ENCODE data around the gene THUMPD3.

Gene THUMPD3, protein sequence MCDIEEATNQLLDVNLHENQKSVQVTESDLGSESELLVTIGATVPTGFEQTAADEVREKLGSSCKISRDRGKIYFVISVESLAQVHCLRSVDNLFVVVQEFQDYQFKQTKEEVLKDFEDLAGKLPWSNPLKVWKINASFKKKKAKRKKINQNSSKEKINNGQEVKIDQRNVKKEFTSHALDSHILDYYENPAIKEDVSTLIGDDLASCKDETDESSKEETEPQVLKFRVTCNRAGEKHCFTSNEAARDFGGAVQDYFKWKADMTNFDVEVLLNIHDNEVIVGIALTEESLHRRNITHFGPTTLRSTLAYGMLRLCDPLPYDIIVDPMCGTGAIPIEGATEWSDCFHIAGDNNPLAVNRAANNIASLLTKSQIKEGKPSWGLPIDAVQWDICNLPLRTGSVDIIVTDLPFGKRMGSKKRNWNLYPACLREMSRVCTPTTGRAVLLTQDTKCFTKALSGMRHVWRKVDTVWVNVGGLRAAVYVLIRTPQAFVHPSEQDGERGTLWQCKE

DNA sequence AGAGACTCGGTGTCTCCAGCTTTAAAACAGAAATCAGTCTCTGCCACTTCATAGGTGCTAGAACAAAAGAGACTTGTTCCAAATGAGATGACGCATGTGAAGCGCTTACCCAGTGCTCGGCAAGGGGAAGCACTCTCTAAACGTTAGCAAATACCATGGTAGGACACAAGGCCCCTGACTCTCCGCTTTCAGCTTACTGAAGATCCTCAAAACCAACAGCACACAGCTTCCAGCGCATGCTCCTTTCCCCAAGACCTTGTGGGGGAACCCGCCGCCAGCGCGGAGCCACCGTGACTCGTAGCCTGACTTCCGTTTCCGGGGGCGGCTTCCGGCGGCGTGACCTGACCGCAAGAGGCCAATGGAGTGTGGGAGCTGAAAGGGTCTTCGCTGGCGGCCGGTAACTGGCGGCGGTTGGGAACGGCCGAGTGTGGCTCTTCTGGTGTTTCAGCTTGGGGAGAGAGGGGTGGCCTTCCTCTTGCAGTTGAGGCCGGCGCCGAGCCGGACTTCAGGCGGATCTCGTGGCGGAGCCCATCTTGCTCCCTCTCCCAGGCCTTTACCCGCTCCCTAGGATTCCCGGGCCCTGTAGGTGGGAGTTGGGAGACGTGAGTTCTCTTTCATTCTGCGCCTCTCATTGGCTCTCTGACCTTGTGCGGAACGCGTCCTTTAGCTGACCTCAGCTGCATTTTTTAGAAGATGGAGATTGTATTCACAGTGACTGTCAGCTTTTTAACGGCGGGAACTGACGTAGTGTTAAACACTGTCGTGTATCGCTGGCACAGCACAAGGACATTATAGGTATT lies at the start of gene THUMPD3:
Gene THUMPD3 (plus strand): TSS at position 324 of the 800 bp plus-strand sequence. CDS start 2,015 bp downstream, outside the sequence.
- DNase-seq, result peak; percentile 94

DNA sequence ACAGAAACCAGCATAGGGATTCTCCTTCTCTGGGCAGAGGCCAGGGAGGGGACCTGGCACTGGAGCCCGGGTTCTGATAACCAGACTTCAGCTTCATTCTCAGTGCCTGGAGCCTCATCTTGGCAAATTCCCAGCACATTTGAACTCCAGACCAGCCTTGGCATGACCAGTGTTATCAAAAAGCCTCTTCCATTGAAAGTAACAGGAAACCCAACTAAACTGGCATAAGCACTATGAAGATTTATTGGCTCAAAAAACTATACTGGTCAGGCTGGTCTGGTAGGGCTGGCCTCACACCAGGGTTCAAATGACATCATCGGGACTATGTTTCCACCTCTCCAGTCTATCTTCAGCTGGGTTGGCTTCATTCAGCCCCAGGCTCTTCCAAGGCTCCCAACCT lies 48.1 kb upstream of the THUMPD3 start:
- DNase-seq, result no peak

GRCh38 chr3:9316881-9317361 lies 45.9 kb upstream of the THUMPD3 start:
- DNase-seq, result no peak

- no peak for DNase-seq
Observed at GRCh38 chr3:9322780-9323179, 40.1 kb upstream of the THUMPD3 start.

DNA sequence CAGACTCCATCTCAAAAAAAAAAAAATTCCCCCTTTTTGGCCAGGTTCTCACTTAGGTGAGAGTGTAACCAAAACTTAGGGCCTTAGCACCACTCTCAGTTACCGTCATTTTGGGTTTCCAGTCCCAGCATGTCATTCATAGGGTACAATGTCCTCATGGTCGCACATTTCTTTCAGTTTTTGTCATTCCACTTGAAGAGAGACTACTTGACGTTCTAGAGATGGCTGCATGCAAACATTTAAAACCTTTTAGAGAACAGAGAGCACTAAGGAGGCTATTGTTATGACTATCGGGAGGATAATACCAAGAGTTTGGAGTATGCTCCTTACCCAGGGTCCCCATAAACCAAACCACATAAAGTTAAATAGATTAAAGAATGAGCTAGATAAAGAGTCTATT lies 37.9 kb upstream of the THUMPD3 start:
- no peak for DNase-seq

GRCh38 chr3:9327578-9327977 lies 35.3 kb upstream of the THUMPD3 start:
- no peak for DNase-seq

- no peak for DNase-seq
Observed at GRCh38 chr3:9330166-9330703, 32.6 kb upstream of the THUMPD3 start.

DNA sequence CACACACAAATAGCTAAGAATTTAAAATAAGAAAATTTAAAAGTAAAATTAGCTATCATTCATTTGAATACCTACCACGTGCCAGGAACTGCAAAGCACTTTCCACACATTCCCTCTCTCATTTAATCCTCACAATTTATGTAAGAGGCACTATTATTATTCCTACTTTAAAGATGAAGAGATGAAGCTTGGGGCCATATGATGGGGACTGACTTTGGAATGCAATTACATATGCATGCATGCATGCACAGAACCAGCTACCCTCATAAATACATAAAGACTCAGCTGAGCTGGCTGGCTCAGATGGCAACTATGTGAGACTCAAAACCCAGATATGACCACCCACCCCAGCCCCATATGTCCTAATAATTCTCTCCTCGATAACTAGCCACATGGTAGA lies 31.7 kb upstream of the THUMPD3 start:
- DNase-seq, result no peak

GRCh38 chr3:9332250-9333030 lies 30.4 kb upstream of the THUMPD3 start:
- DNase-seq, result no peak

GRCh38 chr3:9339761-9340471 lies 22.9 kb upstream of the THUMPD3 start:
- no peak for DNase-seq

- DNase-seq, result no peak
Observed at GRCh38 chr3:9340472-9340902, 22.4 kb upstream of the THUMPD3 start.

GRCh38 chr3:9342696-9343095 lies 20.2 kb upstream of the THUMPD3 start:
- DNase-seq, result no peak

DNA sequence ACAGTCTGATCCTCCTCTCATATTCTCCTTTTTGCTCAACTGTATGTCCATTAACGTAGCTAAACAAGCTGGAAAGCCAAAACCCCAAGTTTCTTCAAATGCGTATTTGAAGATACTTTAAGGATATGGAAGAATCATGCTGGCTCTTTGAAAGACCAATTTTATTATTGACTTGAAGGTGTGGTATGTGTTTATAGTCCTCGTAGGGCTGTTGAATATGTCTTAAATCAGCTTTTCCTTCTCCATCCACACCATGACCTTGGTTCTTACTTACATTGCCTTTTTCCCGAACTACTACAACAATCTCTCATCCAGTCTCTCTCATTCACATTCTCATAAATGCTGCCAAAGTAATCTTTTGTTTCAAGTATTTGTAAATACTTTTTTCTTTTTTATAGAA lies 19.7 kb upstream of the THUMPD3 start:
- no peak for DNase-seq

DNA sequence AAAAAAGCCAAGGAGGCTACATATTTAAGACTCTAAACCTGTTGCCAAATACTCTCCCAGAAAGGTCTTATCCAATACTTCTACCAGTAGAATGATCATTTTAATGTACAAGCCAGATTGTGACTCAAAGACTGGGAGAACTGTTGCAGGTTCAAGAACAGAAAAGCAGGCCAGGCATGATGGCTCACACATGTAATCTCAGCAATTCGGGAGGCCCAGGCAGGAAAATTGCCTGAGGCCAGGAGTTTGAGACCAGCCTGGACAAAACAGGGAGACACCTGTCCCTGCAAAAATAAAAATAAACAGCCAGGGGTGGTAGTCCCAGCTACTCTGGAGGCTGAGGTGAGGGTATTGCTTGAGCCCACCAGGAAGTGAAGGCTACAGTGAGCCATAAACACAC lies 17.8 kb upstream of the THUMPD3 start:
- DNase-seq, result no peak

- DNase-seq, result no peak
Observed at GRCh38 chr3:9346141-9346540, 16.7 kb upstream of the THUMPD3 start.

DNA sequence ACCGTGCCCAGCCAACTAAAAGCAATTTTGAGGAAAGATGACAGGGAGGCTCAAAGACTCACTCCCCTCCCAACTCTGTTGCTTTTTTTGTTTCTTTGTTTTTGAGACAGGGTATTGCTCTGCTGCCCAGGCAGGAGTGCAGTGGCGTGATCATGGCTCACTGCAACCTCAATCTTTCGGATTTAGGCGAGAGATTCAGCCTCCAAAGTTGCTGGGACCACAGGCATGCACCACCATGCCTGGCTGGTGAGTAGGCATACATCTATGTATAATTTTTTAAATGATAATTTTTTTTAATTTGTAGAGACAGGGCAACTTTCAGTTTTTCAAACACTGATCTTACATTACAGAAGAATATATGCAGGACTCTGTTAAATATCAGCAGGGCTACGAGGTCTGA lies 15.8 kb upstream of the THUMPD3 start:
- DNase-seq, result no peak

DNA sequence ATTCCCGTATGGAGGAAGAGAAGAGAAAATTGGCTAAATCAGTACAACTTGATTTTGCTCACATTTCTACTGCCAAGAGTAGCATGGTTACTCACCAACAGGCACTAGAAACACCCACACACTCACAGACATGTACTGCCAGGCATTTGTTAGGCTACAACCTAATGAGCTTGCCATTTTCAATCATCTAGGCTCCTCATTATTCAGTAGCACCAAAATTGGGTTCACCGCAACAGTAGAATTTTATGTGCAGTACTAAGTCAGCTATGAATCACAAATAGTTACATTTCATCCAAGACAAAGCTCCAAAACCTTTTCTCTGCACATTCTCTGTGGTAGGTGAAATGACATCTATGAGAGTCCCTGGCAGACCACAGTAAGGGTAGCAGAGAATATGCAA lies 15.0 kb upstream of the THUMPD3 start:
- DNase-seq, result no peak

GRCh38 chr3:9349321-9350117 lies 13.3 kb upstream of the THUMPD3 start:
- DNase-seq, result no peak

GRCh38 chr3:9351709-9352126 lies 11.1 kb upstream of the THUMPD3 start:
- DNase-seq, result no peak

GRCh38 chr3:9352917-9353752 lies 9.7 kb upstream of the THUMPD3 start:
- DNase-seq, result peak; percentile 36
